HEK293T (cell line): ENCODE measurements around the gene HIVEP3.

Experiments used
- ELF4 ChIP-seq: fragments of 450-650 bp; IDR thresholded peaks from 2 replicates; pipeline ENCODE4 v1.6.1; 2017; ENCODE audit warnings: antibody characterized with exemption
- FOXA1 ChIP-seq: fragments of 450-650 bp; IDR thresholded peaks from 2 replicates; pipeline ENCODE4 v1.6.1; 2016; ENCODE audit warnings: mild to moderate bottlenecking
- FOXK2 ChIP-seq: fragments of 450-650 bp; IDR thresholded peaks from 2 replicates; pipeline ENCODE4 v1.6.1; 2016; ENCODE audit warnings: mild to moderate bottlenecking
- FOXM1 ChIP-seq: fragments of 450-650 bp; IDR thresholded peaks from 2 replicates; pipeline ENCODE4 v1.6.1; 2017; ENCODE audit warnings: mild to moderate bottlenecking, borderline replicate concordance
- L3MBTL2 ChIP-seq: fragments of 450-650 bp; conservative IDR thresholded peaks from 2 replicates; pipeline ENCODE4 v1.6.1; 2016; ENCODE audit warnings: mild to moderate bottlenecking
- LEF1 ChIP-seq: fragments of 450-650 bp; IDR thresholded peaks from 2 replicates; pipeline ENCODE4 v1.6.1; 2017; ENCODE audit warnings: mild to moderate bottlenecking, borderline replicate concordance
- SP1 ChIP-seq: fragments of 450-650 bp; IDR thresholded peaks from 2 replicates; pipeline ENCODE4 v1.6.1; 2017
- TARDBP ChIP-seq: fragments of 450-650 bp; IDR thresholded peaks from 2 replicates; pipeline ENCODE4 v1.6.1; 2016
- ZNF384 ChIP-seq: fragments of 450-650 bp; IDR thresholded peaks from 2 replicates; pipeline ENCODE4 v1.6.1; 2016

- TF ChIP-seq FOXM1: no peak
- no peak for TF ChIP-seq SP1
- no peak for TF ChIP-seq L3MBTL2
- TF ChIP-seq TARDBP: no peak
- TF ChIP-seq FOXK2: no peak
- no peak for TF ChIP-seq LEF1
- TF ChIP-seq FOXA1: no peak
- TF ChIP-seq ELF4: no peak
- TF ChIP-seq ZNF384: no peak
Observed at GRCh38 chr1:41590331-41590730, 328.4 kb downstream of the HIVEP3 start.
